MV-4-11 (cell line): Measurements from ENCODE around the gene MAP2K5.

Experiments
- DNase-seq: peaks from one replicate; lab custom pipeline; 2025; lab: John Stamatoyannopoulos, UW

MAP2K5 gene

GRCh38 chr15:67806536-67806935 is 264.0 kb downstream of the MAP2K5 start:
- DNase-seq = no peak

DNA sequence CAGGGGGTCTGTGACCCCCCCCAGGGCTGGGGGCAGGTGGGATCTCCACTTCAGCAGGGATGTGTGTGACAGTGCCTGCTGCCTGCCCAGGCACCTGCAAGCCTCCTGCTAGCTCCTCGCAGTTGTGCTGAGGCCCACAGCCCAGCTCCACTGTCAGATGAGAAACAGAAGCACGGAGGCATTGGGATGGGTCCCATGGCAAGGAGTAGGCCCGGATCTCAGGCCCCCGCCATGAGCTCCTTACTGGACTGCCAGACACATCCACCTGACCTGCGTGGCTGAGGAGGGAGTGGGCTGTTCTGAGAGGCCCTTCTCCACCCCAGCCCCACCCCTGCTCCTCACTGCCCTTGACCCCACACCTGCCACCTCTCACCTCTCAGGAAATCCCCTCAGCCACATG is 264.6 kb downstream of the MAP2K5 start:
- DNase-seq = no peak

GRCh38 chr15:67807836-67808235 is 265.3 kb downstream of the MAP2K5 start:
- DNase-seq = no peak

- no peak for DNase-seq
Measured at GRCh38 chr15:67808821-67809220, 266.3 kb downstream of the MAP2K5 start.

DNA sequence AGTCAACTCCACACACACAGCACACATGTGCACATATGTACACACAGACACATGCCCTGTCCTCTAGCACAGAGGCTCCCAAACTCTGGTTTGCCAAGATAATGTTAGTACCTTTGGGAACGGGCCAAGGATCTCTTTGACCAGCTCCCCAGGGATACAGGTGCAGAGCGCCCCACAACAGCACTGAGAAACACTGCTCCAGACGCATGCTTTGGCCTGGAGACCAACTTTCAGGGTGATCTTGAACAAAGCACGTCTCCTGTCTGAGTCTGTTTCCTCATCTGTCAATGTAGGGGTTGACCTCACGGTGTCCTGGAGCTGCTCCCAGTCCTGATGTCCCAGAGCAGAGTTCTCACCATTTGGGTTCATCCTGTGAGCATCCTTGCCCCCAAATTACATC is 266.9 kb downstream of the MAP2K5 start:
- no peak for DNase-seq

GRCh38 chr15:67809866-67810265 is 267.4 kb downstream of the MAP2K5 start:
- no peak for DNase-seq

GRCh38 chr15:67812241-67812644 is 269.7 kb downstream of the MAP2K5 start:
- DNase-seq = no peak

- no peak for DNase-seq
Measured at GRCh38 chr15:67813104-67813634, 270.7 kb downstream of the MAP2K5 start.

DNA sequence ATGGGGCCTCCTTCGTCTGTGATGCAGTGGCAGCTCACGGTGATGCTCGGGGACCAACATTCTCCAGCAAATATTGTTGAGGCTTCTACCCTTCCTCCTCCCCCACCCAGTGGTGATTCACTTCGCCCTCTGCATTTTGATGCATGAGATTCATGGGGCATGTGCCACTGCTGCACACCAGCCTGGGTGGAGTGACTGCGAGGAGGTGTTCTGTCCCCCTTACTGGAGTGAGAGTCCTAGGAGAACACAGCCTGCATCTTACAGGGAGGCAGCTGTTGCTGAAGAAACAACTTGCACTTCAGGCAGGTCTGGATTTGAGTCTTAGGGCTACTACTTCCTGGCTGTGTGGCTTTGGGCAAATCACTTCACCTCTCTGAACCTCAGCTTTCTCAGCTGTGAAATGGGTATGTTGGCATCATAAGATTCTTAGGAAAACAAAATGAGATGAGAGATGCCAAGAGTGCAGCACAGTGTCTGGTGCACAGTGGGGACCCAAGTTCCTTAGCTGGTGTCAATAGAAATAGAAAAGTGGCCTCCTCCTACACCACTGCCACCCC is 272.6 kb downstream of the MAP2K5 start:
- no peak for DNase-seq

GRCh38 chr15:67816668-67817067 is 274.2 kb downstream of the MAP2K5 start:
- no peak for DNase-seq

GRCh38 chr15:67818464-67818863 is 276.0 kb downstream of the MAP2K5 start:
- DNase-seq = no peak

- no peak for DNase-seq
Measured at GRCh38 chr15:67819636-67820035, 277.1 kb downstream of the MAP2K5 start.

- no peak for DNase-seq
Measured at GRCh38 chr15:67820122-67820991, 277.9 kb downstream of the MAP2K5 start.

GRCh38 chr15:67820992-67821783 is 278.7 kb downstream of the MAP2K5 start:
- DNase-seq = no peak

- DNase-seq = no peak
Measured at GRCh38 chr15:67821784-67822440, 279.4 kb downstream of the MAP2K5 start.

- DNase-seq = no peak
Measured at GRCh38 chr15:67822537-67823313, 280.2 kb downstream of the MAP2K5 start.

GRCh38 chr15:67823314-67824196 is 281.1 kb downstream of the MAP2K5 start:
- DNase-seq = no peak

GRCh38 chr15:67824197-67824968 is 281.9 kb downstream of the MAP2K5 start:
- no peak for DNase-seq
